GM12891 (cell line): ENCODE results near the gene PLEKHG5.

Experiments
- DNase-seq: peaks from one replicate; pipeline ENCODE4 v3.0.0; 2011; ENCODE audit warnings: low spot score; ENCODE audit not compliant: insufficient read length
- FAIRE-seq: peaks from 2 replicates; lab custom pipeline; 2011; peaks lifted over from hg19 to GRCh38; lab: Jason Lieb, UNC
- PAX5 ChIP-seq: IDR thresholded peaks from 2 replicates; pipeline ENCODE4 v1.6.1; 2011; ENCODE audit warnings: low read length, moderate library complexity, mild to moderate bottlenecking; ENCODE audit not compliant: insufficient read depth, severe bottlenecking
- POLR2A ChIP-seq: IDR thresholded peaks from 2 replicates; pipeline ENCODE4 v1.6.1; 2011; ENCODE audit warnings: low read depth, low read length, control low read depth
- POLR2AphosphoS5 ChIP-seq: IDR thresholded peaks from 2 replicates; pipeline ENCODE4 v1.6.1; 2011; ENCODE audit warnings: low read depth, low read length, control low read depth
- POU2F2 ChIP-seq: IDR thresholded peaks from 2 replicates; pipeline ENCODE4 v1.6.1; 2011; ENCODE audit warnings: low read depth, mild to moderate bottlenecking, control low read depth, low read length, moderate library complexity
- SPI1 ChIP-seq: IDR thresholded peaks from 2 replicates; pipeline ENCODE4 v1.6.1; 2011; ENCODE audit warnings: low read depth, low read length, control low read depth
- TAF1 ChIP-seq: IDR thresholded peaks from 2 replicates; pipeline ENCODE4 v1.6.1; 2011; ENCODE audit warnings: low read depth, low read length, control low read depth

Gene PLEKHG5

DNA sequence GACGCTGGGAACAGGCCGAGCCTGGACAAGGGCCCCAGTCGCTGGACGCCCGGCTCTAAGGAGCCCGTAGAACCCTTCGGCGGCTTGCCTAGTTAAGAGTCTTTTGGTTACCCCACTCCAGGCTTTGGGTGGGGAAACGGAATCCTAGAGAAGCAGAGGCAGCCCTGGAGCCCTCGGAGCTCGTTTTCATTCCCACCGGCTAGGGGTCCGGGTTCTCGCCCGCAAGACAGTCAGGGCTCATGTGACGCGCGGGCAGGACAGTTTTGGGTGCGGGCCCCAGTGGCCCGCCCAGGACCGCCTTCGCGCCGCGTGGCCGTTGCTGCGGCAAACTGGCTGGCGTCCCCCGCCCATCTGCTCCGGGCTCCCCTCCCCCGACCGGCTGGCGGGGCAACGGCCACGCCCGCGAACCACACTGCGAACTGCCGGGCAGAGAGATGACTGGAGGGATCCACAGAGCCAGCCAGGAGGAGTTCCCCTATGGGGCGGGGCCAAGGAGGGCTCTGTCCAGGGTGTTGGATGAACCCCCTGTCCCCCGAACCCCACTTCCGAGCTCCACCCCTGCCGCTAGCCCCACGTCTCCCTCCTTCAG is 70.9 kb downstream of the PLEKHG5 start:
- TF ChIP-seq POLR2AphosphoS5 (no peak), TAF1 (no peak), POU2F2 (no peak), PAX5 (no peak), POLR2A (no peak), SPI1 (no peak)
- DNase-seq (no peak), FAIRE-seq (no peak)

DNA sequence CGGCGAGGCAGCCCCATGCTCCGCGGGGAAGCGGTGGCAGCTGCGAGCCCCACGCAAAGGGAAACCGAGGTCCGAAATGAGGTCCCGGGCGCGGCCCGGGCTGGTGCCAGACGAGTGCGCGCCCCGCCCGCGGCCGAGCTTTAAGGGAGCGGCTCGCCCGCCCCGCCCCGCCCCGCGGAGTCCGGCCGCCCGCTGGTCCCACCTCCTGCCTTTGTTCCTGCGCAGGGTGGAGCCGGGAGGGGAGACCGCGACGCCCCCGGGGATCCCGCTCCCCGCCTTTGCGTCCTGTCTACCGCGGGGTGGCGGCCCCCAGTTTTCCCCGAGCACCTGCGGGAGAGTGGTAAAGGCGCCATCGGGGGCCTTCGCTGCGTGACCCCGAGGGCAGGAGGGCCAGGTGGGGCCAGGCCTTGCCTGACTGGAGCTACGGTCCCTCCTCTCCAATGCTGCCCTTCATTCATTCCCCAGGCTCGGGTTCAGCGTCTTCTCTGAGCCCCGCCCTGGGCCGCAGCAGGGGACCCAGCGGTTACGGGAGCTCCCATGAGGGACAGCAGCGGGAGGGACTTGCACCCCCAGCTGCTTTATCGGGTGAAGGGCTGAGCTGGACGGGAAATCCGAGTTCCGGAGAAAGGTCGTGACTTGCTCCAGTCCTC is 71.5 kb downstream of the PLEKHG5 start, which contains the start of gene HES2:
Gene HES2, minus strand, starts transcription at position 116 of the 650 bp plus-strand sequence. Its CDS starts 99 bp downstream, at position 17.
- no peak for FAIRE-seq
- TF ChIP-seq PAX5 (no peak), POLR2A (no peak)
- no peak for DNase-seq

DNA sequence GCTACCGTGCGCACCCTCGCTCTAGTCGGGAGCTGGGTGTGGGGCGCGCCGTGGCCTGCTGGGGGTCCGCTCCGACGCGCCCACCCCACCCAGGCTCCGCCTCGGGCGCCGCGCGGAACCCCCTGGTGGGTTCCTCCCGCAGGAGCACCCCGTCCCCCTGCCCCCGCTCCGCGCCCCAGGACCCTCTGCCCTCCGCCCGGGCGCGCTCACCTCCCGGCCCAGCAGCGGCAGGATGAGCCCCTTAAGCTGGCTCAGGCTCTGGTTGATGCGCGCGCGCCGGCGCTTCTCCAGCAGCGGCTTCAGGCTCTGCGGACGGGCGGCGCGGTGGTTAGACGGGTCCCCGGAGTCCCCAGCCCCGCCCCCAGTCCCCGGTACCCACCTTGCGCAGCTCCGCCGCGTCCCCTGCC is 72.1 kb downstream of the PLEKHG5 start:
- FAIRE-seq (no peak), DNase-seq (no peak)
- TF ChIP-seq POU2F2 (no peak), SPI1 (no peak), TAF1 (no peak), POLR2A (no peak), PAX5 (no peak), POLR2AphosphoS5 (no peak)

DNA sequence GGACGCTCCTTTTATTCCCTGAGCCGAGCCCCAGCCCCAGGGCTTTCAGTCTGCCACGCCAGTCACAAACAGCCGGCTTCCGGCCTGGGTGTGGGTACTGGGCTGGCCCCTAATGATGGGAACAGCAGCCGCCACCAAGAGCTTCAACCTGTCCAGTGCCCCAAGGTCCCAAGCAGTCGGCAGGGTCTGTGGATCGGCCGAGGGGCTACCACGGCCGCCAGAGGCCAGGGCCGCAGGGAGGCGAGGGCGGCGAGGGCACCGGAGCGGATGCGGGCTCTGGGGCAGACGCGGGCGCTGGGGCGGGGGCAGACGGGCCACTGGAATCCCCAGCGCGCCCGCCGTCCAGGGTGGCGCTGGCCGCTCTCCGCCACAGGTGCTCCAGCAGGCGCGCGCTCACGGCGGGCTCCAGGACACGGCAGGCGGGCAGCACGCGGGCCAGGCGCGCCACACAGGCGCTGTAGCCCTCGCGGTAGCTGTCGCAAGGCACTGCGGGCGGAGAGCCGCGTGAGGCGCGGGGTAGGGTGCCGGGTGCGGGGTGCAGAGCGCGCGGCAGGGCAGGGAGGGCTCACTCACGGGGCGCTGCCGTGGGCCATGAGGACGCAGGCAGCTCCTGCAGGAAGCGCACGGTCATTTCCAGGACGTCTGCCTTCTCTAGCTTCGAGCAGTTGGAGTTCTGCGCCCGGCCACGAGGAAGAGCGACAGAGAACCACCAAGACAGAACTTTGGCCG is 72.6 kb downstream of the PLEKHG5 start:
- no peak for TF ChIP-seq POLR2A
- TF ChIP-seq POU2F2 = no peak
- no peak for TF ChIP-seq PAX5
- TF ChIP-seq SPI1 = no peak
- TF ChIP-seq TAF1 = no peak
- TF ChIP-seq POLR2AphosphoS5 = no peak
- FAIRE-seq = no peak

DNA sequence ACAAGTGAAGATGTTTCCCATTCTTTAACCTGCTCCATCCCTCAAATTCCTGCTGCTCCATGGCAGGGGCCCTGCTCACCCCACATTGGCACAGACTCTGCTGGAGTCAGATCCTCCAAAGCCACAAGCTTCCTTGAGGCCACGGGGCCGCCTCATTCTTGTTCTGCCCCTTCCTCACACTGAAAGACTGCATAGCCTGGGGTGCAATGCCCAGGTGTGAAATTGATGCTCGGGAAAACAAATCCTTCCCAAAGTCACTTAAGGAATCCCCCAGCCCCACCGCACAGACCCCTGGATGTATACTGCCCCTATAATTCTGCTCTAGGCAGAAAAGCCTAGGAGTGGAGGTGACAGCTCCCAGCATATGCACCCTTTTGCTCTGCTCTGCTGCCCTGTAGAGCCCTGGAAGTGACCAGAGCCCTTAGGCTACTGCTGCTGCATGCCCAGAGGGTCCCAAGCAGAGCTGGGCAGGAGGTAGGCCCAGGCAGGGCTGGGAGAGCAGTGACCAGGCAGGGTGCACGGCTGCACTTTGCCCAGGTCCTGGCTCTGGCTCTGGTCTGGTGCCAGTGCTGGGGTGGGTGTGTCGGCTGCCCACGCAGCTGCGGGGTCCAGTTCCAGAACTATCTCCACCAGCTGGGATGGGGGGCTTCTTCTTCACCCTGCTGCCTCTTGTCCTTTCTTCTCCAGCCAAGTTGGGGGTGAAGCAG is 73.4 kb downstream of the PLEKHG5 start:
- DNase-seq = no peak
- TF ChIP-seq POLR2A (no peak), SPI1 (no peak), POU2F2 (no peak), PAX5 (no peak), POLR2AphosphoS5 (no peak), TAF1 (no peak)
- FAIRE-seq = no peak

More for the DNA sequence above, 72.6 kb downstream of the PLEKHG5 start:
- no peak for DNase-seq
